ENCODE measurements around the gene RAB27B.

- TF ChIP-seq POLR2A (IDR thresholded peaks at IDR 0.05) = no peak
- no peak for TF ChIP-seq CTCF (IDR thresholded peaks at IDR 0.05)
These were observed 21.8 kb upstream of the RAB27B start for GRCh38 chr18:54806526-54806925.

Measured in vagina (tissue), 2 donors.